Measurements from ENCODE around the gene ZBTB9.

The ZBTB9 gene

DNA sequence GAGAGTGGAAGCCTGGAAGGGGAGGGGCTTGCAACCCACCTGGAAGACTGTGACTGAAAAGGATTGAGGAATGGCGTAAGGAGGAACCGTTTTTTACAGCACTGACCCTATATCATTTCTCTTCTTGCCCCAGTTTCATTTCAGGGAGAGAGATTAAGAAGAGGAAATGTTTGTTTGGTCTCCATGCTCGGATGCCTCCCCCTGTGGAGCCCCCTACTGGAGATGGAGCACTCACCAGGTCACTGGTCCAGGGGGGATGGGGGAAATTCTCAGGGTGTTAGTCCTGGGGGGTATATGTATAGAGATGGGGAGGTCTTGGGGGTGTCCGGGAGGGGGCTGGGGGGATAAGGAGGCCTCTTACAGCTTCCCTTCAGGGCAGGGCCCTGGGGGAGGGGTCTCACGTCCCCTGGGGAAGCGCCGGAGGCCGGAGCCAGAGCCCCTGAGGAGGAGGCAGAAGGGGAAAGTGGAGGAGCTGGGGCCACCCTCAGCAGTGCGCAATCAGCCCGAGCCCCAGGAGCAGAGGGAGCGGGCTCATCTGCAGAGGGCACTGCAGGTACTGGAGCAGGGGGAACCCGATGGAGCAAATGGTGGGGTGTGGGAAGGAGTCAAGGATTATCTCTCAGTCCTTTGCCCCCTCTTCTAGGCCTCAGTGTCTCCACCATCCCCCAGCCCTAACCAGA is 39.6 kb upstream of the ZBTB9 start:
- peaks cover 2% of the 10 kb centered on the region; the same call in 1 of the 2 replicates for H3K4me1 ChIP-seq (ENCODE audit: control insufficient read depth, insufficient read depth, low read length)
- TF ChIP-seq ZIC2 (tag by site-specific recombination; IDR thresholded peaks at IDR 0.05) (peak; percentile 44; the same call in 1 of the 2 replicates), GLIS2 (tag by site-specific recombination; IDR thresholded peaks at IDR 0.05) (0 out of 2 replicates have a peak, but pooled peaks have one; percentile 12), ZNF777 (tag by site-specific recombination; IDR thresholded peaks at IDR 0.05; ENCODE audit: borderline replicate concordance) (no peak), GLIS1 (tag by site-specific recombination; IDR thresholded peaks at IDR 0.05) (peak; percentile 38; the same call in 1 of the 2 replicates)
- TF ChIP-seq, protein P1, sequence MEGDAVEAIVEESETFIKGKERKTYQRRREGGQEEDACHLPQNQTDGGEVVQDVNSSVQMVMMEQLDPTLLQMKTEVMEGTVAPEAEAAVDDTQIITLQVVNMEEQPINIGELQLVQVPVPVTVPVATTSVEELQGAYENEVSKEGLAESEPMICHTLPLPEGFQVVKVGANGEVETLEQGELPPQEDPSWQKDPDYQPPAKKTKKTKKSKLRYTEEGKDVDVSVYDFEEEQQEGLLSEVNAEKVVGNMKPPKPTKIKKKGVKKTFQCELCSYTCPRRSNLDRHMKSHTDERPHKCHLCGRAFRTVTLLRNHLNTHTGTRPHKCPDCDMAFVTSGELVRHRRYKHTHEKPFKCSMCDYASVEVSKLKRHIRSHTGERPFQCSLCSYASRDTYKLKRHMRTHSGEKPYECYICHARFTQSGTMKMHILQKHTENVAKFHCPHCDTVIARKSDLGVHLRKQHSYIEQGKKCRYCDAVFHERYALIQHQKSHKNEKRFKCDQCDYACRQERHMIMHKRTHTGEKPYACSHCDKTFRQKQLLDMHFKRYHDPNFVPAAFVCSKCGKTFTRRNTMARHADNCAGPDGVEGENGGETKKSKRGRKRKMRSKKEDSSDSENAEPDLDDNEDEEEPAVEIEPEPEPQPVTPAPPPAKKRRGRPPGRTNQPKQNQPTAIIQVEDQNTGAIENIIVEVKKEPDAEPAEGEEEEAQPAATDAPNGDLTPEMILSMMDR (tag by site-specific recombination; IDR thresholded peaks at IDR 0.05) = 0 out of 2 replicates have a peak, but pooled peaks have one; percentile 17
- peaks cover 0 to 44% of the 10 kb centered on the region in 2 experiments; a peak in 1 of 3 replicates for H3K36me3 ChIP-seq (ENCODE audit: control insufficient read depth in 2 of 2, insufficient read depth in 1 of 2, low read length in 2 of 2)
- ChIA-PET CTCF (interaction anchor here (0.6 to 2.1 kb wide), 8 partner anchors 11 to 138 kb away, joined by 3 to 11 read pairs (median 4); partner anchors contain the start of genes B3GALT4 and RGL2), POLR2A (interaction anchor here (0.5 to 1.0 kb wide), 2 partner anchors 17 to 97 kb away, joined by 4 to 5 read pairs; partner anchors contain the start of gene ZBTB22)
- no peaks in the 10 kb centered on the region for H3K9me3 ChIP-seq (ENCODE audit: control insufficient read depth, insufficient read depth, low read depth, low read length)
- no peak overlapping the region for H3K4me3 ChIP-seq (ENCODE audit: low read depth, low read length)
- no peak overlapping the region for H3K27ac ChIP-seq (ENCODE audit: extremely low read depth, low read depth, low read length)

DNA sequence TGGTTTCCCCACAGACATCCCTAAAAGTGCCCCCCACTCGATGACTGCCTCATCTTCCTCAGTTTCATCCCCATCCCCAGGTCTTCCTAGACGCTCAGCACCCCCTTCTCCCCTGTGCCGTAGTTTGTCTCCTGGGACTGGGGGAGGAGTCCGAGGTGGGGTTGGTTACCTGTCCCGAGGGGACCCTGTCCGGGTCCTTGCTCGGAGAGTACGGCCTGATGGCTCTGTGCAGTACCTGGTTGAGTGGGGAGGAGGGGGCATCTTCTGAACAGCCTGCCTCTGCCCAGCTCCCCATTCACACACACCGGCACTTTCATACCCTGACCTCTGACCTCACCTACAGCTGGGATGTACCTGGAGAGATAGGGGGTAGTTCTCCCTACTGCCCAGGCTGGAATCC is 38.5 kb upstream of the ZBTB9 start:
- H3K27ac ChIP-seq (ENCODE audit: extremely low read depth, low read depth, low read length) = no peak overlapping the region
- peaks cover 0 to 44% of the 10 kb centered on the region in 2 experiments; a peak in 1 of 3 replicates for H3K36me3 ChIP-seq (ENCODE audit: control insufficient read depth in 2 of 2, insufficient read depth in 1 of 2, low read length in 2 of 2)
- no peak overlapping the region for H3K4me3 ChIP-seq (ENCODE audit: low read depth, low read length)
- TF ChIP-seq, protein P2, sequence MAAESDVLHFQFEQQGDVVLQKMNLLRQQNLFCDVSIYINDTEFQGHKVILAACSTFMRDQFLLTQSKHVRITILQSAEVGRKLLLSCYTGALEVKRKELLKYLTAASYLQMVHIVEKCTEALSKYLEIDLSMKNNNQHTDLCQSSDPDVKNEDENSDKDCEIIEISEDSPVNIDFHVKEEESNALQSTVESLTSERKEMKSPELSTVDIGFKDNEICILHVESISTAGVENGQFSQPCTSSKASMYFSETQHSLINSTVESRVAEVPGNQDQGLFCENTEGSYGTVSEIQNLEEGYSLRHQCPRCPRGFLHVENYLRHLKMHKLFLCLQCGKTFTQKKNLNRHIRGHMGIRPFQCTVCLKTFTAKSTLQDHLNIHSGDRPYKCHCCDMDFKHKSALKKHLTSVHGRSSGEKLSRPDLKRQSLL (tag by site-specific recombination; IDR thresholded peaks at IDR 0.05) = no peak
- TF ChIP-seq, protein P3, sequence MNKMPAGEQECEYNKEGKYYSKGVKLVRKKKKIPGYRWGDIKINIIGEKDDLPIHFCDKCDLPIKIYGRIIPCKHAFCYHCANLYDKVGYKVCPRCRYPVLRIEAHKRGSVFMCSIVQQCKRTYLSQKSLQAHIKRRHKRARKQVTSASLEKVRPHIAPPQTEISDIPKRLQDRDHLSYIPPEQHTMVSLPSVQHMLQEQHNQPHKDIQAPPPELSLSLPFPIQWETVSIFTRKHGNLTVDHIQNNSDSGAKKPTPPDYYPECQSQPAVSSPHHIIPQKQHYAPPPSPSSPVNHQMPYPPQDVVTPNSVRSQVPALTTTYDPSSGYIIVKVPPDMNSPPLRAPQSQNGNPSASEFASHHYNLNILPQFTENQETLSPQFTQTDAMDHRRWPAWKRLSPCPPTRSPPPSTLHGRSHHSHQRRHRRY (tag by site-specific recombination; IDR thresholded peaks at IDR 0.05) = no peak
- TF ChIP-seq ZNF391 (tag by site-specific recombination; IDR thresholded peaks at IDR 0.05; ENCODE audit: borderline replicate concordance, low read depth) = no peak
- peak; percentile 50 for TF ChIP-seq ZNF341 (tag by site-specific recombination; IDR thresholded peaks at IDR 0.05; ENCODE audit: low read depth)
- peaks cover 2% of the 10 kb centered on the region; the same call in 1 of the 2 replicates for H3K4me1 ChIP-seq (ENCODE audit: control insufficient read depth, insufficient read depth, low read length)
- POLR2A ChIA-PET = no interaction called here
- CTCF ChIA-PET = interaction anchor here (0.7 to 2.1 kb wide), 7 partner anchors 10 to 139 kb away, joined by 3 to 11 read pairs (median 5); partner anchors contain the start of genes B3GALT4 and ZBTB9
- no peaks in the 10 kb centered on the region for H3K9me3 ChIP-seq (ENCODE audit: control insufficient read depth, insufficient read depth, low read depth, low read length)

DNA sequence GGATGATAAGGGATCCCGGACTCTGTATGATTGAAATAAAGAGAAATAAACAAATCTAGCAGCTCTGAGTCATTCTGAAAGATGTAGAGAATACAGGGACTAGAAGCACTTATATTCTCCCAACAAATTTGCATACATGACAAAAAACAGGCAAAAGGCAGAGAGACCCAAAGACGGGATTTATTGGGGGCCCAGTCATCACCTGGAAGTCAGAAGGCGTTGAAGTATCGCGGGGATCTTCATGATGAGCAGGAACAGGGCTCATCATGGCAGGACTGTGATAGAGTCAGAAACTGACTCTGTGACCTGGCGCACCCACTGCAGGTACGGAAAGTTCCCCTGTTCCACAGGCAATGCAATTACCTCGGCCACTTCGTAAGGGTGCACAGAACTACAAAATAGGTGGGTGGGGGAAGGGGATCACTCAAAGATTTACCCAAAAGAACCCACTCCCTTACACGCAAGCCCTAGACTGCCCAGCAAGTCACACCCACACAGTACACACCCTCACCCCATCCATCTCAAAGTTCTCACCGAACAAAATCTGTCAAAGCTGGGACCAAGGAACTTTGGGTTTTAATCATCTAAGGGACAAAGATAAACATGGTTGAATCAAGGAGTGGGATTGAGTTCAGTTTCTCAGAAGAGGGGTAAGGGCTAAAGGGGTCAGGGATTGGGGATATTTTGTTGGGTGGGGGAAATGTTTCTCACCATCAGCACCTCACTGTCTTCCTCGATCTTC is 37.8 kb upstream of the ZBTB9 start:
- H3K4me1 ChIP-seq (ENCODE audit: control insufficient read depth, insufficient read depth, low read length) = no peaks in the 10 kb centered on the region
- CTCF ChIA-PET = interaction anchor here (0.7 to 2.1 kb wide), 6 partner anchors 10 to 137 kb away, joined by 3 to 7 read pairs (median 4); partner anchors contain the start of gene ZBTB9
- H3K27ac ChIP-seq (ENCODE audit: extremely low read depth, low read depth, low read length) = no peak overlapping the region
- POLR2A ChIA-PET = interaction anchor here (0.6 to 3.4 kb wide), 3 partner anchors 10 to 169 kb away, joined by 4 to 14 read pairs (median 6); partner anchors contain the start of gene ZBTB9
- H3K36me3 ChIP-seq (ENCODE audit: control insufficient read depth in 2 of 2, insufficient read depth in 1 of 2, low read length in 2 of 2) = peaks cover 0 to 44% of the 10 kb centered on the region in 2 experiments; a peak in 1 of 3 replicates
- H3K4me3 ChIP-seq (ENCODE audit: low read depth, low read length) = peak overlapping the region; percentile 40
- no peaks in the 10 kb centered on the region for H3K9me3 ChIP-seq (ENCODE audit: control insufficient read depth, insufficient read depth, low read depth, low read length)
- no peak for TF ChIP-seq ZNF529 (tag by site-specific recombination; IDR thresholded peaks at IDR 0.05; ENCODE audit: insufficient replicate concordance)
- TF ChIP-seq ZNF354C (tag by site-specific recombination; IDR thresholded peaks at IDR 0.05; ENCODE audit: borderline replicate concordance, low read depth) = no peak
- TF ChIP-seq, protein P4, sequence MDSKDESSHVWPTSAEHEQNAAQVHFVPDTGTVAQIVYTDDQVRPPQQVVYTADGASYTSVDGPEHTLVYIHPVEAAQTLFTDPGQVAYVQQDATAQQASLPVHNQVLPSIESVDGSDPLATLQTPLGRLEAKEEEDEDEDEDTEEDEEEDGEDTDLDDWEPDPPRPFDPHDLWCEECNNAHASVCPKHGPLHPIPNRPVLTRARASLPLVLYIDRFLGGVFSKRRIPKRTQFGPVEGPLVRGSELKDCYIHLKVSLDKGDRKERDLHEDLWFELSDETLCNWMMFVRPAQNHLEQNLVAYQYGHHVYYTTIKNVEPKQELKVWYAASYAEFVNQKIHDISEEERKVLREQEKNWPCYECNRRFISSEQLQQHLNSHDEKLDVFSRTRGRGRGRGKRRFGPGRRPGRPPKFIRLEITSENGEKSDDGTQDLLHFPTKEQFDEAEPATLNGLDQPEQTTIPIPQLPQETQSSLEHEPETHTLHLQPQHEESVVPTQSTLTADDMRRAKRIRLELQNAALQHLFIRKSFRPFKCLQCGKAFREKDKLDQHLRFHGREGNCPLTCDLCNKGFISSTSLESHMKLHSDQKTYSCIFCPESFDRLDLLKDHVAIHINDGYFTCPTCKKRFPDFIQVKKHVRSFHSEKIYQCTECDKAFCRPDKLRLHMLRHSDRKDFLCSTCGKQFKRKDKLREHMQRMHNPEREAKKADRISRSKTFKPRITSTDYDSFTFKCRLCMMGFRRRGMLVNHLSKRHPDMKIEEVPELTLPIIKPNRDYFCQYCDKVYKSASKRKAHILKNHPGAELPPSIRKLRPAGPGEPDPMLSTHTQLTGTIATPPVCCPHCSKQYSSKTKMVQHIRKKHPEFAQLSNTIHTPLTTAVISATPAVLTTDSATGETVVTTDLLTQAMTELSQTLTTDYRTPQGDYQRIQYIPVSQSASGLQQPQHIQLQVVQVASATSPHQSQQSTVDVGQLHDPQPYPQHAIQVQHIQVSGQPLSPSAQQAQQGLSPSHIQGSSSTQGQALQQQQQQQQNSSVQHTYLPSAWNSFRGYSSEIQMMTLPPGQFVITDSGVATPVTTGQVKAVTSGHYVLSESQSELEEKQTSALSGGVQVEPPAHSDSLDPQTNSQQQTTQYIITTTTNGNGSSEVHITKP (tag by site-specific recombination; IDR thresholded peaks at IDR 0.05) = peak; percentile 46; the same call in 1 of the 2 replicates
- no peak for TF ChIP-seq ZNF121 (tag by site-specific recombination; IDR thresholded peaks at IDR 0.05)
- TF ChIP-seq, protein P5, sequence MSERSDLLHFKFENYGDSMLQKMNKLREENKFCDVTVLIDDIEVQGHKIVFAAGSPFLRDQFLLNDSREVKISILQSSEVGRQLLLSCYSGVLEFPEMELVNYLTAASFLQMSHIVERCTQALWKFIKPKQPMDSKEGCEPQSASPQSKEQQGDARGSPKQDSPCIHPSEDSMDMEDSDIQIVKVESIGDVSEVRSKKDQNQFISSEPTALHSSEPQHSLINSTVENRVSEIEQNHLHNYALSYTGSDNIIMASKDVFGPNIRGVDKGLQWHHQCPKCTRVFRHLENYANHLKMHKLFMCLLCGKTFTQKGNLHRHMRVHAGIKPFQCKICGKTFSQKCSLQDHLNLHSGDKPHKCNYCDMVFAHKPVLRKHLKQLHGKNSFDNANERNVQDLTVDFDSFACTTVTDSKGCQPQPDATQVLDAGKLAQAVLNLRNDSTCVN (tag by site-specific recombination; optimal IDR thresholded peaks at IDR 0.05) = no peak
- no peak for TF ChIP-seq ZNF549 (tag by site-specific recombination; IDR thresholded peaks at IDR 0.05)
- no peak for TF ChIP-seq ZBTB8A (tag by site-specific recombination; IDR thresholded peaks at IDR 0.05)
- TF ChIP-seq EGR2 (tag by site-specific recombination; IDR thresholded peaks at IDR 0.05; ENCODE audit: low read depth) = peak; percentile 7; the same call in 1 of the 2 replicates
